ENCODE results near the gene NTRK2.

The NTRK2 gene

GRCh38 chr9:84839541-84839940 lies 170.0 kb downstream of the NTRK2 start:
- ATAC-seq (replicated peaks; ENCODE audit: extremely low read depth, poor library complexity, severe bottlenecking), result no peak
- no peaks in the 10 kb centered on the region for H3K36me3 Mint-ChIP-seq (ENCODE audit: insufficient read depth)

GRCh38 chr9:84841931-84842330 lies 172.4 kb downstream of the NTRK2 start:
- no peak overlapping the region for H3K4me3 Mint-ChIP-seq
- peaks cover 22% of the 10 kb centered on the region for H3K27me3 Mint-ChIP-seq
- DNase-seq (ENCODE audit: low spot score in 2 of 2) (no peak), ATAC-seq (replicated peaks; ENCODE audit: extremely low read depth, poor library complexity, severe bottlenecking) (no peak)
- H3K4me1 Mint-ChIP-seq, result no peaks in the 10 kb centered on the region
- H3K27ac Mint-ChIP-seq (ENCODE audit: low read depth), result no peak overlapping the region
- no peaks in the 10 kb centered on the region for H3K36me3 Mint-ChIP-seq (ENCODE audit: insufficient read depth)
- H3K9me3 Mint-ChIP-seq, result no peaks in the 10 kb centered on the region

More at GRCh38 chr9:84839541-84839940, 170.0 kb downstream of the NTRK2 start:
- Mint-ChIP-seq H3K27me3 (peaks cover 22% of the 10 kb centered on the region), H3K4me1 (no peaks in the 10 kb centered on the region), H3K27ac (ENCODE audit: low read depth) (no peak overlapping the region), H3K9me3 (no peaks in the 10 kb centered on the region), H3K4me3 (no peak overlapping the region)
- no peak for DNase-seq (ENCODE audit: low spot score in 2 of 2)

DNA sequence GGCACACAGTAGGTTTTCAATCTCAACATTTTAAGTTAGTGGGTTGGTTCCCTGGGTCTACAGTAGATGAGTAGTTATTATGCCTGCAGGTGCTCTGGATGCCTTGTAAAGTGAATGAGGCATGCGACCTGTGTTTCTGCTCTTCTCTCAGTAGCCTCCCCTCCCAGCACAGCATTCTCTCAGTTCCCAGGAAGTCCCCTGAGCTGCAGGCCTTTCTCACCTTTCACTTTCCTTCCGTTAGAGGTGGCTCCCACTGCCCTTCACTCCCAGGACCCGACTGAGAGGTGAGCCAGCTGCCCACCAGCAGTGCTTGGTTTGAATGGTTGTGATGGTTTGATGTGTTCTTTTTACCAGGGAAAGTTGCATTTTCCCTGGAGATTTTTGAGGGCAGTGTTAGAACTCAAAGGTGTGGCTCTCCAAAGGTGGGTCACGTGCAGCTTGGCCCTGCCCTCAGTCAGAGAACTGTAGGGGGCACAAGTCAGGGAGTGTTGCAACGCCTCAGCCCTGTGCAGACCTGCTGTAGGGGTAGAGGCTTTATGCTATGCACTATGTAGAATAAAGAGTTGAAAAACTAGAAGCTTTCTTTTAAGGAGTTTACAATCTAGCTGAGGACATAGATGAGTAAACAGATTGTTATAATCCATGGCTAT lies 173.8 kb downstream of the NTRK2 start:
- Mint-ChIP-seq H3K4me1 (no peaks in the 10 kb centered on the region), H3K27me3 (peaks cover 22% of the 10 kb centered on the region), H3K36me3 (ENCODE audit: insufficient read depth) (no peaks in the 10 kb centered on the region), H3K9me3 (no peaks in the 10 kb centered on the region), H3K27ac (ENCODE audit: low read depth) (no peak overlapping the region), H3K4me3 (no peak overlapping the region)
- no peak for DNase-seq (ENCODE audit: low spot score in 2 of 2)
- ATAC-seq (replicated peaks; ENCODE audit: extremely low read depth, poor library complexity, severe bottlenecking), result no peak

- Mint-ChIP-seq H3K27me3 (peaks cover 15% of the 10 kb centered on the region), H3K4me1 (no peaks in the 10 kb centered on the region), H3K9me3 (no peaks in the 10 kb centered on the region), H3K27ac (ENCODE audit: low read depth) (no peak overlapping the region), H3K4me3 (no peak overlapping the region), H3K36me3 (ENCODE audit: insufficient read depth) (no peaks in the 10 kb centered on the region)
- ATAC-seq (replicated peaks; ENCODE audit: extremely low read depth, poor library complexity, severe bottlenecking), result no peak
- no peak for DNase-seq (ENCODE audit: low spot score in 2 of 2)
These were observed 176.7 kb downstream of the NTRK2 start for GRCh38 chr9:84845956-84846900.

GRCh38 chr9:84846906-84847305 lies 177.4 kb downstream of the NTRK2 start:
- no peaks in the 10 kb centered on the region for H3K4me1 Mint-ChIP-seq

DNA sequence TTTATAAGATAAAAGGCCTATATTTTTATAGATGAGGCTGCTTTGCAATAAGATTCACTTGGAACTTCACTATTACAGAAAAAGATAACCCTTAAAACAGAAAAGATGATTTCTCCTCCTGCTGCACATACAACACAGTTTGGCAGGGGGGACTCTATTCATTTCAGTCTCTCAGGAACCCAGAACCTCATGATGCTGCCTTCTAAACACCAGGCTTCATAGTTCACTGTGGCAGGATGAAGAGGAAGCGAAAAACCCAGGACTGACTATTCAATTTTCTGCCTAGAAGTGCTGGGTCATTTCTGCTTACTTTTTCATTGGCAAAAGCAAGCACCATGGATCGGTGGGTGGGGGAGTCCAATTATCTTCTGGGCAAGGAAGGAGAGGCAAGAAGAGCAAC lies 179.5 kb downstream of the NTRK2 start:
- no peaks in the 10 kb centered on the region for H3K9me3 Mint-ChIP-seq
- no peak overlapping the region for H3K4me3 Mint-ChIP-seq
- DNase-seq (ENCODE audit: low spot score in 2 of 2), result no peak
- ATAC-seq (replicated peaks; ENCODE audit: extremely low read depth, poor library complexity, severe bottlenecking), result no peak
- no peaks in the 10 kb centered on the region for H3K36me3 Mint-ChIP-seq (ENCODE audit: insufficient read depth)
- H3K4me1 Mint-ChIP-seq, result no peaks in the 10 kb centered on the region
- H3K27ac Mint-ChIP-seq (ENCODE audit: low read depth), result no peak overlapping the region
- peaks cover 1% of the 10 kb centered on the region for H3K27me3 Mint-ChIP-seq

More at GRCh38 chr9:84846906-84847305, 177.4 kb downstream of the NTRK2 start:
- Mint-ChIP-seq H3K9me3 (no peaks in the 10 kb centered on the region), H3K36me3 (ENCODE audit: insufficient read depth) (no peaks in the 10 kb centered on the region), H3K27ac (ENCODE audit: low read depth) (no peak overlapping the region), H3K27me3 (peaks cover 10% of the 10 kb centered on the region), H3K4me3 (no peak overlapping the region)
- no peak for ATAC-seq (replicated peaks; ENCODE audit: extremely low read depth, poor library complexity, severe bottlenecking)
- no peak for DNase-seq (ENCODE audit: low spot score in 2 of 2)

- Mint-ChIP-seq H3K4me1 (no peaks in the 10 kb centered on the region), H3K27me3 (peaks cover 14% of the 10 kb centered on the region), H3K9me3 (no peaks in the 10 kb centered on the region), H3K27ac (ENCODE audit: low read depth) (no peak overlapping the region), H3K36me3 (ENCODE audit: insufficient read depth) (no peaks in the 10 kb centered on the region), H3K4me3 (no peak overlapping the region)
- DNase-seq (ENCODE audit: low spot score in 2 of 2), result no peak
- no peak for ATAC-seq (replicated peaks; ENCODE audit: extremely low read depth, poor library complexity, severe bottlenecking)
These were observed 181.4 kb downstream of the NTRK2 start for GRCh38 chr9:84850830-84851392.

DNA sequence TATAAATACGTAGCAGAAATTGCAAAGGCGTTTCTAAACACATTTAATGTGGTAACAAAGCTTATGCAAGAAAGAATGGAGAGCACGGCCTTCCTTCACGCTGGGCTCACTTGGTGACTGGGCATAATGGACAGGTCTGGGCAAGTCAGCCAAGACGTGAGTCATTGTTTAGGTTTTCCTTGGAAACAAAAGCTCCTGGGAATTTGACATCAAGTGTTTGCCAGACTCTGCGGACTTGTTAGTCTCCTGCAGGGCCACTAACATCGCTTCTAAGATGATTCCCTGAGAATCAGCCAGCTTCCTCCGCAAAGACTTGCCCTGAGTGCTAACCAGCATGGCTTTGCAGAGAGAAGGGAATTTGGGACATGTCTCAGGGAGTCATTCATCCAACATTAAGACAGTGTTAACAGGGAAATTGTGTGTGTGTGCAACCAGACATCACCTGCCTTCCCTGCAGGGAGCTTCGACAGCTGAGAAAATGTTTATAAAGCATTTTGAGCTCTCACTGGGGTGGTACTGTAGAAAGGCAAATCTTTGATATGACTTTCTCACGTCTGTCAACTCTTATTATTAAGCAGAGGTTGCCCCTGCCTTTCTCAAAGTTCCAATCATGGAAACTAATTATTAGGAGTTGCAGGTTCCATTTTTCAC lies 182.5 kb downstream of the NTRK2 start:
- H3K4me3 Mint-ChIP-seq, result no peak overlapping the region
- DNase-seq (ENCODE audit: low spot score in 2 of 2) (no peak), ATAC-seq (replicated peaks; ENCODE audit: extremely low read depth, poor library complexity, severe bottlenecking) (no peak)
- H3K27me3 Mint-ChIP-seq, result peaks cover 14% of the 10 kb centered on the region
- H3K9me3 Mint-ChIP-seq, result no peaks in the 10 kb centered on the region
- no peaks in the 10 kb centered on the region for H3K36me3 Mint-ChIP-seq (ENCODE audit: insufficient read depth)
- no peaks in the 10 kb centered on the region for H3K4me1 Mint-ChIP-seq
- H3K27ac Mint-ChIP-seq (ENCODE audit: low read depth), result no peak overlapping the region

DNA sequence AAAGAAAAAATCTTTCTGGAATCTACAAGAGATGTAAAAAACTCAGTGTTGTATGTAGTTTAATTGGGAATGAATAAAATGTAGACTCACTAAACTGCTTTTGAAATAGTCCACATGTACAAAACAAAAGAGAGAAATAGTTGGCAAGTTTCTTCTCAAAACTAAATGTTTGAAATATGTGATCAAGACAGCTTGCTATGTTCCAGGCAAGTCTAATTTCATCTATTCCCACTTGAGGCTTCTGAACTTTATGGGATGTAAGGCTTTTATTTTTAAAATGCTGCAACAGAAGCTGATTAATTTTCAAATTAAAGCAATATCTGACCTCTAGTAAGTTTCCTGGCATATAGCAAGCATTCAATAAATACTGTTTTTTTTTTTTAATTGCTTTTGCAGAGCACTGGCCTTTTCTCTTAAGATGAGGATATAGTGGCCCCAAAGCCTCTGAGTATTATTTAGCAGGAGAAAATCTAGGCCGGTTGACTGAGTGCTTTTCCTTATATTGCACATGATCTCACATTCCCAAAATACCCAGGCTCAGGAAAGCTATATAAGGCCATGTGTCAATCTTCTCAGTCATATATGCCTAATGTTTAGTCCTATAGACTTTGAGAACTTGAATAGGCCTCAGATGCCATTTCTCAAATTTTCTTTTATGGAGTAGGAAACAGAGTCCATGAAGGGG lies 183.2 kb downstream of the NTRK2 start:
- Mint-ChIP-seq H3K36me3 (ENCODE audit: insufficient read depth) (no peaks in the 10 kb centered on the region), H3K27me3 (peaks cover 17% of the 10 kb centered on the region), H3K4me1 (no peaks in the 10 kb centered on the region), H3K4me3 (no peak overlapping the region), H3K9me3 (no peaks in the 10 kb centered on the region), H3K27ac (ENCODE audit: low read depth) (no peak overlapping the region)
- no peak for DNase-seq (ENCODE audit: low spot score in 2 of 2)
- ATAC-seq (replicated peaks; ENCODE audit: extremely low read depth, poor library complexity, severe bottlenecking), result no peak

GRCh38 chr9:84856181-84856632 lies 186.7 kb downstream of the NTRK2 start:
- Mint-ChIP-seq H3K9me3 (no peaks in the 10 kb centered on the region), H3K36me3 (ENCODE audit: insufficient read depth) (no peaks in the 10 kb centered on the region), H3K4me3 (no peak overlapping the region), H3K4me1 (no peaks in the 10 kb centered on the region), H3K27me3 (peaks cover 30% of the 10 kb centered on the region), H3K27ac (ENCODE audit: low read depth) (no peak overlapping the region)
- no peak for ATAC-seq (replicated peaks; ENCODE audit: extremely low read depth, poor library complexity, severe bottlenecking)
- DNase-seq (ENCODE audit: low spot score in 2 of 2), result no peak

- peaks cover 37% of the 10 kb centered on the region for H3K27me3 Mint-ChIP-seq
These were observed 187.7 kb downstream of the NTRK2 start for GRCh38 chr9:84857211-84857610.

DNA sequence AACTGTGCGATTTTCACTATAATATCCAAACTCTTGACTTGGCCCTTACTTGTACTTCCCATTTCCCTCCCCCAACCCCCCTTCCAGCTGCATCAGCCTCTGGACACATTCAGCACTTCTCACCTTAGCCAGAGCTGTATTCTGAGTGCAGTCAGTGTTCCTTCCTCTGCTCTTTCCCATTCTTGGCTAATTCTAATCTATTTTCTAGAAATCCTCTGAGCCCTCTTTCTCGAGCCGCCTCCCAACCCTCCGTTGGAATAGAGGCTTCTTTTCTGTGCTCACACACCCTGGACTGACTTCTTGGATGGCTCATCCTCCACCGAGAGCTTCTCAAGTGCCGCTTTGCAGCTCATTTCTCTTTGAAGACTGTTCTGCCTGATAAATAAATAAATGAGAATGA lies 188.8 kb downstream of the NTRK2 start:
- no peaks in the 10 kb centered on the region for H3K4me1 Mint-ChIP-seq
- no peak overlapping the region for H3K4me3 Mint-ChIP-seq
- H3K27ac Mint-ChIP-seq (ENCODE audit: low read depth), result no peak overlapping the region
- no peak for ATAC-seq (replicated peaks; ENCODE audit: extremely low read depth, poor library complexity, severe bottlenecking)
- H3K36me3 Mint-ChIP-seq (ENCODE audit: insufficient read depth), result no peaks in the 10 kb centered on the region
- DNase-seq (ENCODE audit: low spot score in 2 of 2), result no peak
- H3K27me3 Mint-ChIP-seq, result peaks cover 37% of the 10 kb centered on the region
- no peaks in the 10 kb centered on the region for H3K9me3 Mint-ChIP-seq

More at GRCh38 chr9:84857211-84857610, 187.7 kb downstream of the NTRK2 start:
- Mint-ChIP-seq H3K4me3 (no peak overlapping the region), H3K9me3 (no peaks in the 10 kb centered on the region), H3K27ac (ENCODE audit: low read depth) (no peak overlapping the region), H3K36me3 (ENCODE audit: insufficient read depth) (no peaks in the 10 kb centered on the region), H3K4me1 (no peaks in the 10 kb centered on the region)
- ATAC-seq (replicated peaks; ENCODE audit: extremely low read depth, poor library complexity, severe bottlenecking), result no peak
- no peak for DNase-seq (ENCODE audit: low spot score in 2 of 2)

All from central memory CD8-positive, alpha-beta T cell (primary cell).